Measurements from ENCODE around the gene SYNJ1.
"Not testable (repeated sequence)": the region's sequence is repeated elsewhere in the genome, so short reads cannot be mapped to it uniquely, and the experiment has no call there.

SYNJ1 gene

GRCh38 chr21:32708069-32708468 lies 19.7 kb downstream of the SYNJ1 start:
- no peak for DNase-seq (ENCODE audit: low spot score)
- TF ChIP-seq, protein P1, sequence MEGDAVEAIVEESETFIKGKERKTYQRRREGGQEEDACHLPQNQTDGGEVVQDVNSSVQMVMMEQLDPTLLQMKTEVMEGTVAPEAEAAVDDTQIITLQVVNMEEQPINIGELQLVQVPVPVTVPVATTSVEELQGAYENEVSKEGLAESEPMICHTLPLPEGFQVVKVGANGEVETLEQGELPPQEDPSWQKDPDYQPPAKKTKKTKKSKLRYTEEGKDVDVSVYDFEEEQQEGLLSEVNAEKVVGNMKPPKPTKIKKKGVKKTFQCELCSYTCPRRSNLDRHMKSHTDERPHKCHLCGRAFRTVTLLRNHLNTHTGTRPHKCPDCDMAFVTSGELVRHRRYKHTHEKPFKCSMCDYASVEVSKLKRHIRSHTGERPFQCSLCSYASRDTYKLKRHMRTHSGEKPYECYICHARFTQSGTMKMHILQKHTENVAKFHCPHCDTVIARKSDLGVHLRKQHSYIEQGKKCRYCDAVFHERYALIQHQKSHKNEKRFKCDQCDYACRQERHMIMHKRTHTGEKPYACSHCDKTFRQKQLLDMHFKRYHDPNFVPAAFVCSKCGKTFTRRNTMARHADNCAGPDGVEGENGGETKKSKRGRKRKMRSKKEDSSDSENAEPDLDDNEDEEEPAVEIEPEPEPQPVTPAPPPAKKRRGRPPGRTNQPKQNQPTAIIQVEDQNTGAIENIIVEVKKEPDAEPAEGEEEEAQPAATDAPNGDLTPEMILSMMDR (IDR thresholded peaks at IDR 0.05; ENCODE audit: extremely low read depth, missing control alignments), result no peak

GRCh38 chr21:32705901-32706300 lies 21.9 kb downstream of the SYNJ1 start:
- DNase-seq (ENCODE audit: low spot score), result no peak
- TF ChIP-seq, protein P1 (IDR thresholded peaks at IDR 0.05; ENCODE audit: extremely low read depth, missing control alignments), result no peak

- no peak for DNase-seq (ENCODE audit: low spot score)
- TF ChIP-seq, protein P1 (IDR thresholded peaks at IDR 0.05; ENCODE audit: extremely low read depth, missing control alignments), result no peak
Measured at GRCh38 chr21:32705139-32705538, 22.7 kb downstream of the SYNJ1 start.

GRCh38 chr21:32702702-32703101 lies 25.1 kb downstream of the SYNJ1 start:
- TF ChIP-seq, protein P1 (IDR thresholded peaks at IDR 0.05; ENCODE audit: extremely low read depth, missing control alignments), result no peak
- no peak for DNase-seq (ENCODE audit: low spot score)

DNA sequence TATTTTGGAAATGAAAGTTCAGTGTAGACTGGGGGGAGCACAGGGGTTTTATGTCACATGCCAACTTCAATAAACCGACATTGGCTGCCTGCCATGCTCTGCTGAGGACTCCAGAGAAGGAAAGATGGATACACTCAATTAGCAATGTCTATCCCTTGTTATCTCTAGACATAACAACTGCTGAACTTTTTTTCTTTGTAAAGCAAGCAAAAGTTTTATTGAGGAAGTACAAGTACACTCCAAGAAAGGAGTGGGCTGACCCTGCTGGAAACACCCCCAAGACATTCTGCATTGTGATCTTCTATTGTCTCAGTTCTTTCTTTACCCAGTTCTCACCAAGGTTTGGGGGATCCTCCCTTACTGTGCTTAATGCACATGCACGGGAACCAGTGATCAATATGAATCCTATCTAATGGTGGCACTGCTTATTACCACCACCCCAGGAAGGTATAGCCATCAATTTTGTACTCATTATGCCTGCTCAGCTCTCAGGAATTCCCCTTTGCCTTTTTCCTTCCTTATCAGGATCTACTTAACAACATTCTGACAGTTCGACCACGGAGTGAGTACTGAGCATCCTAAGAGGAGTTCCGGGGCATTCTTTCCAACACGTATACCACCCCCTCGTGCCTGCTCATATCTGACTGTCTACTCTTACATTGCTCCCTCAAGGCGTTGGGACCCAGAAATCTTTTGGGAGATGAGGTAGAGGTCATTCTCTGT lies 28.7 kb downstream of the SYNJ1 start:
- no peak for DNase-seq (ENCODE audit: low spot score)
- TF ChIP-seq, protein P1 (IDR thresholded peaks at IDR 0.05; ENCODE audit: extremely low read depth, missing control alignments), result no peak

DNA sequence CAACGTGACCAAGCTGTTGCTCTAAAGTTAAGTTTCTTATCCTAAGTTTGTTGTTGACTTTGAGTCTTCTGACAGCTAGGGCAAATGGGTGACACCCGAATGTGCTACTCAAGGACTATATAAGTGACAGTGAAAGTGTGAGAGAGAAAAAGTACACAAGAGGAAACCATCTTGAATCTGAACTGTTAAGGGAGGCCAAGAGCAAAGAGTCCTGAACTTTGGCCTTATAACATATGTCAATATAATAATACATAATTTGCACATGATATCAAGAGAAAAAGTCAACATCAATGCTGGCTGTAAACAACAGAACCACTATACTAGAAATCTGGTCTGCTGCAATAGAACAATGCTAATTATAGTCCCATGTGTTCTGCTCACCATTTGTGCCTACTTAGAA lies 29.5 kb downstream of the SYNJ1 start:
- no peak for DNase-seq (ENCODE audit: low spot score)
- TF ChIP-seq, protein P1 (IDR thresholded peaks at IDR 0.05; ENCODE audit: extremely low read depth, missing control alignments), result no peak

GRCh38 chr21:32695482-32695881 lies 32.3 kb downstream of the SYNJ1 start:
- not testable (repeated sequence) for DNase-seq (ENCODE audit: low spot score)

DNA sequence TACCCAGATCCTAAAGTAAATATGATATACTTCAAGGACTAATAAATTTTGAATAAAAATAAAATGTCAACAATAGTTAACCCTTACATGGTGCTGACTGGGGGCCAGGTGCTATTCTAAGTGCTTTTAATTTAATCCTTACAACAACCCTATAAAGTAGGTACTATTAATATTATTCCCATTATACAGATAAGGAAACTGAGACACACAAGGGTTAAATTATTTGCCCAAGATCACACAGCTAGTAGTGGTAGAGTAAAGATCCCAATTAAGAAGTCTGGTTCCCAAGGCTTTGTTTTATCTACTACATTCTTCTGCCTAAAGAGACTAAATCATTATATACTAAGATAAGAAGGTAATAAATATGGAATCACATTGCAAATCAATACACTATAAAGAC lies 34.2 kb downstream of the SYNJ1 start:
- DNase-seq (ENCODE audit: low spot score), result no peak
- TF ChIP-seq, protein P1 (IDR thresholded peaks at IDR 0.05; ENCODE audit: extremely low read depth, missing control alignments), result no peak
